CD14-positive monocyte (primary cell): Measurements from ENCODE around the gene GNAZ. TPM values are rescaled to one million over a fixed set of nuclear protein-coding genes. Genes with fewer than 3 reads are reported as not detected.

Source experiments
- DNase-seq, 3 donors: peaks; one replicate each; pipeline ENCODE4 v3.0.0-alpha.2; 2011 to 2022
- H2AFZ ChIP-seq: 2 replicates; pipeline ENCODE4 v1.6.0; 2012; ENCODE audit warnings: mild to moderate bottlenecking, low read depth, low read length, inconsistent platforms; ENCODE audit not compliant: insufficient read depth, poor library complexity, severe bottlenecking
- H3K27ac ChIP-seq, 2 donors: 1 replicate in 1 of 2; 2 replicates in 1 of 2; pipeline ENCODE4 v1.5.1; 2012 to 2013; ENCODE audit warnings: low read length in 2 of 2, control low read depth in 1 of 2, inconsistent platforms in 1 of 2, low read depth in 1 of 2, mild to moderate bottlenecking in 1 of 2
- H3K27me3 ChIP-seq, 2 donors: one replicate each; pipeline versions ENCODE4 v1.6.0 to v1.6.1; 2011 to 2013; ENCODE audit warnings: low read length in 2 of 2; ENCODE audit not compliant: control insufficient read depth in 2 of 2, insufficient read depth in 2 of 2
- H3K36me3 ChIP-seq, 2 donors: replicated peaks in 1 of 2; 1 replicate in 1 of 2; 2 replicates in 1 of 2; pipeline versions ENCODE4 v1.5.1 to v1.6.1; 2012 to 2013; ENCODE audit warnings: low read length in 2 of 2, control low read depth in 1 of 2, inconsistent platforms in 1 of 2, mild to moderate bottlenecking in 1 of 2; ENCODE audit not compliant: insufficient read depth in 2 of 2, control insufficient read depth in 1 of 2
- H3K4me1 ChIP-seq, 2 donors: 1 replicate in 1 of 2; 2 replicates in 1 of 2; pipeline versions ENCODE4 v1.5.1 to v1.6.1; 2012 to 2013; ENCODE audit warnings: low read length in 2 of 2, control low read depth in 1 of 2, inconsistent platforms in 1 of 2, mild to moderate bottlenecking in 1 of 2, moderate library complexity in 1 of 2; ENCODE audit not compliant: insufficient read depth in 2 of 2, control insufficient read depth in 1 of 2
- H3K4me2 ChIP-seq: replicated peaks from 2 replicates; pipeline ENCODE3; 2012; ENCODE audit warnings: low read length, moderate library complexity, mild to moderate bottlenecking; ENCODE audit not compliant: poor library complexity, severe bottlenecking; ENCODE audit errors: extremely low read depth
- H3K4me3 ChIP-seq, 3 experiments: fragments of 200-600 bp in 1 of 3; sonication (generic) in 1 of 3; replicated peaks in 1 of 3; 1 replicate in 2 of 3; 2 replicates in 1 of 3; pipeline ENCODE4 v1.5.1; 2011 to 2013; ENCODE audit warnings: low read length in 3 of 3, mild to moderate bottlenecking in 3 of 3, control low read depth in 2 of 3, low read depth in 2 of 3, inconsistent platforms in 1 of 3, moderate library complexity in 1 of 3
- H3K79me2 ChIP-seq: 2 replicates; pipeline ENCODE4 v1.6.0; 2012; ENCODE audit warnings: mild to moderate bottlenecking, control low read depth, inconsistent platforms, low read length, moderate library complexity; ENCODE audit not compliant: insufficient read depth
- H3K9ac ChIP-seq: 2 replicates; pipeline ENCODE4 v1.6.0; 2017; ENCODE audit warnings: low read length, mild to moderate bottlenecking; ENCODE audit not compliant: insufficient read depth, poor library complexity, severe bottlenecking
- H3K9me3 ChIP-seq, 2 donors: replicated peaks in 1 of 2; 1 replicate in 1 of 2; 2 replicates in 1 of 2; pipeline versions ENCODE4 v1.5.1 to v1.6.1; 2012 to 2013; ENCODE audit warnings: low read length in 2 of 2, control low read depth in 1 of 2; ENCODE audit not compliant: control insufficient read depth in 1 of 2, insufficient read depth in 1 of 2
- H4K20me1 ChIP-seq: 2 replicates; pipeline ENCODE4 v1.6.0; 2012; ENCODE audit warnings: mild to moderate bottlenecking, low read length, control low read depth, moderate library complexity; ENCODE audit not compliant: insufficient read depth
- H3K27ac Mint-ChIP-seq, 7 donors: one replicate each; pipeline ENCODE4 v1.8.0; 2020; ENCODE audit warnings: mild to moderate bottlenecking in 7 of 7, mixed read lengths in 7 of 7, moderate library complexity in 6 of 7, inconsistent platforms in 2 of 7
- H3K27me3 Mint-ChIP-seq, 3 donors: one replicate each; pipeline ENCODE4 v1.8.0; 2021 to 2022; ENCODE audit warnings: low read depth in 3 of 3, mild to moderate bottlenecking in 3 of 3, mixed read lengths in 3 of 3, moderate library complexity in 3 of 3, inconsistent platforms in 1 of 3
- H3K36me3 Mint-ChIP-seq, 2 donors: one replicate each; pipeline ENCODE4 v1.8.0; 2020; ENCODE audit warnings: mixed read lengths in 2 of 2, inconsistent platforms in 1 of 2, mild to moderate bottlenecking in 1 of 2
- H3K4me1 Mint-ChIP-seq: one replicate; pipeline ENCODE4 v1.8.0; 2020; ENCODE audit warnings: mild to moderate bottlenecking, mixed read lengths
- H3K4me3 Mint-ChIP-seq, 2 donors: one replicate each; pipeline ENCODE4 v1.8.0; 2020; ENCODE audit warnings: mild to moderate bottlenecking in 2 of 2, mixed read lengths in 2 of 2, moderate library complexity in 1 of 2
- H3K9me3 Mint-ChIP-seq, 7 donors: one replicate each; pipeline ENCODE4 v1.8.0; 2020 to 2022; ENCODE audit warnings: mixed read lengths in 7 of 7, mild to moderate bottlenecking in 6 of 7, moderate library complexity in 6 of 7, inconsistent platforms in 2 of 7
- CTCF ChIP-seq: fragments of 200-600 bp; IDR thresholded peaks from one replicate; pipeline ENCODE4 v1.8.0; 2022; ENCODE audit warnings: antibody characterized with exemption, mild to moderate bottlenecking
- WGBS: methylation state at CpG from one replicate; pipeline ENCODE4 v1.1.5; 2013; ENCODE audit warnings: missing lambda C conversion rate; ENCODE audit not compliant: insufficient coverage; 5-methylcytosine and 5-hydroxymethylcytosine counted together
- intact Hi-C, 2 donors: fragments of 100-400 bp; cut with micrococcal nuclease; formaldehyde crosslinking; loops; one replicate each; pipeline versions ENCODE4 v1.15.0 to v1.15.1; 2023
- polyA plus RNA-seq, 3 donors: library from polyadenylated mRNA; depleted of rRNA in 1 of 3; unstranded in 2 of 3; stranded (reverse) in 1 of 3; fragments of 300-500 nt in 2 of 3; fragments of >200 nt in 1 of 3; fragmentation: Illumina TruSeq in 2 of 3; gene quantifications; 1 replicate in 2 of 3; 2 replicates in 1 of 3; pipeline ENCODE4 v1.2.3, GENCODE V29; 2012 to 2021

The GNAZ gene
- polyA plus RNA-seq, 3 donors, result 0.04 to 0.05 TPM; not detected in 1

GRCh38 chr22:23115825-23116494, 45.6 kb downstream of the GNAZ start:
- Histone ChIP-seq H3K9me3 (no peaks in the 10 kb centered on the region), H3K27ac (no peak overlapping the region), H4K20me1 (no peaks in the 10 kb centered on the region), H3K27me3 (no peaks in the 10 kb centered on the region), H3K4me1 (no peaks in the 10 kb centered on the region), H3K9ac (no peak overlapping the region), H2AFZ (no peak overlapping the region), H3K4me2 (no peak overlapping the region), H3K79me2 (no peaks in the 10 kb centered on the region), H3K4me3 (no peak overlapping the region), H3K36me3 (no peaks in the 10 kb centered on the region)
- intact Hi-C loops, result no loop called here
- no peak for DNase-seq
- no peak overlapping the region for H3K4me3 Mint-ChIP-seq
- H3K36me3 Mint-ChIP-seq, result no peaks in the 10 kb centered on the region
- no peaks in the 10 kb centered on the region for H3K4me1 Mint-ChIP-seq
- H3K9me3 Mint-ChIP-seq, result peaks cover 0 to under 1% (median 0%) of the 10 kb centered on the region in 7 donors
- no peak for TF ChIP-seq CTCF
- 87% methylated on average over 18 of the region's 18 CpGs for WGBS
- H3K27me3 Mint-ChIP-seq, result peaks cover 0 to 4% (median 3%) of the 10 kb centered on the region in 3 donors
- H3K27ac Mint-ChIP-seq, result no peak overlapping the region

GRCh38 chr22:23116506-23117263, 46.4 kb downstream of the GNAZ start:
- H3K27ac ChIP-seq, result no peak overlapping the region
- intact Hi-C loops, result no loop called here
- H3K9me3 ChIP-seq, result no peaks in the 10 kb centered on the region
- H3K4me1 ChIP-seq, result no peaks in the 10 kb centered on the region
- no peaks in the 10 kb centered on the region for H3K4me1 Mint-ChIP-seq
- H3K4me3 ChIP-seq, result no peak overlapping the region
- no peaks in the 10 kb centered on the region for H3K36me3 Mint-ChIP-seq
- WGBS, result 95% methylated on average over 7 of the region's 10 CpGs
- no peak overlapping the region for H3K4me3 Mint-ChIP-seq
- TF ChIP-seq CTCF, result no peak
- H3K27me3 Mint-ChIP-seq, result peaks cover 2 to 4% (median 2%) of the 10 kb centered on the region in 3 donors
- H3K27ac Mint-ChIP-seq, result no peak overlapping the region
- no peaks in the 10 kb centered on the region for H3K79me2 ChIP-seq
- H4K20me1 ChIP-seq, result no peaks in the 10 kb centered on the region
- H3K36me3 ChIP-seq, result no peaks in the 10 kb centered on the region
- peaks cover 0 to 2% (median 0%) of the 10 kb centered on the region in 7 donors for H3K9me3 Mint-ChIP-seq
- no peak overlapping the region for H3K4me2 ChIP-seq
- H3K27me3 ChIP-seq, result no peaks in the 10 kb centered on the region
- no peak overlapping the region for H3K9ac ChIP-seq
- DNase-seq, result no peak
- H2AFZ ChIP-seq, result no peak overlapping the region
